ENCODE results near the gene BCL11A. TPM values are rescaled to one million over a fixed set of nuclear protein-coding genes. Genes with fewer than 3 reads are reported as not detected.
A peak's percentile ranks its signal among the peaks of the same experiment; 100 is the strongest.

Gene BCL11A
- total RNA-seq, 1 donor from 2014 or later, result 331 TPM

GRCh38 chr2:60499651-60500265 lies 53.7 kb downstream of the BCL11A start:
- ChIA-PET CTCF (interaction anchor here (1.1 to 2.5 kb wide), 3 partner anchors 50 to 60 kb away, joined by 3 to 10 read pairs (median 5); no protein-coding TSS in a partner anchor), POLR2A (interaction anchor here (0.6 to 4.9 kb wide), 20 partner anchors 8 to 145 kb away, joined by 3 to 44 read pairs (median 6); partner anchors contain the start of gene BCL11A)
- no peaks in the 10 kb centered on the region for H3K27me3 Mint-ChIP-seq
- H3K27ac Mint-ChIP-seq, result peak overlapping the region; percentile 84
- intact Hi-C loops (cut with micrococcal nuclease), result loop anchor here (1.0 to 5.0 kb wide), 4 partner anchors 13 to 147 kb away; no protein-coding TSS in a partner anchor
- peaks cover 73% of the 10 kb centered on the region for H3K36me3 Mint-ChIP-seq (ENCODE audit: low read depth)
- no peaks in the 10 kb centered on the region for H3K9me3 Mint-ChIP-seq
- peak overlapping the region; percentile 64 for H3K4me3 Mint-ChIP-seq
- ATAC-seq (ENCODE audit: low read depth) (peak; percentile 15), DNase-seq (no peak)
- peaks cover 99% of the 10 kb centered on the region for H3K4me1 Mint-ChIP-seq
- no peak for TF ChIP-seq CTCF (IDR thresholded peaks at IDR 0.05)

DNA sequence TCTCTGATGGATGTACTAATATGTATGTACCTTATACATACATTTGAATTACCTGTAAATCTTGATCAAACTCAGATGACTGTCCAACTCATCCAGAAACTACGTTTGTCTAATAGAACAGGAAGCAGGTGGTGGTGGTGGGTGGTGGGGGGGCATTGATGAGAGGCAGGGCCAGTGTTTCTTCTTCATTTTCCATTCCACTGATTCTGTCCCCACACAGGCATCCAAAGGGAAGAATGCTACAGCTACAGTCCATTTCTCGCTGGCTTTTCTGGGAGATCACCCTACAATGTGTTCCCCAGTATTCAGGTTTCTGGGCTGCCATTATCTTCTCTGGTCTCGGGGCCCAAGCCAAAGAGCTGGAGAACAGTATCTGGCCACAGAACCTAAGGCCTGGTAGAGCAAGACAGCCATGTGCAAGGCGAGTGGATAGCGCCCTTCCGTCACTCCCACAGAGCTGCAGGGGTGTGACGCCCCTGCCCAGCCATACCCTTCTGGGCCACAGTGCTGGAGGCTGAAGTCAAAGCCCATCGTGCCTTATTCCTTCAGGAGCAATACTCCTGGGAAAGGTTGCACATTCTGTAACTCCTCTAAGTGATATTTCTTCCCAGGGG lies 54.5 kb downstream of the BCL11A start:
- no peaks in the 10 kb centered on the region for H3K9me3 Mint-ChIP-seq
- CTCF ChIA-PET, result interaction anchor here (1.0 to 2.5 kb wide), 4 partner anchors 10 to 59 kb away, joined by 3 to 10 read pairs (median 4); no protein-coding TSS in a partner anchor
- POLR2A ChIA-PET, result interaction anchor here (0.6 to 4.9 kb wide), 21 partner anchors 9 to 348 kb away, joined by 3 to 44 read pairs (median 6); partner anchors contain the start of gene BCL11A
- TF ChIP-seq CTCF (IDR thresholded peaks at IDR 0.05), result no peak
- peak overlapping the region; percentile 84 for H3K27ac Mint-ChIP-seq
- ATAC-seq (ENCODE audit: low read depth) (peak; percentile 64), DNase-seq (peak; percentile 40)
- intact Hi-C loops (cut with micrococcal nuclease), result loop anchor here (1.0 to 5.0 kb wide), 6 partner anchors 10 to 147 kb away; no protein-coding TSS in a partner anchor
- H3K36me3 Mint-ChIP-seq (ENCODE audit: low read depth), result peaks cover 70% of the 10 kb centered on the region
- peak overlapping the region; percentile 64 for H3K4me3 Mint-ChIP-seq
- peaks cover 99% of the 10 kb centered on the region for H3K4me1 Mint-ChIP-seq
- H3K27me3 Mint-ChIP-seq, result no peaks in the 10 kb centered on the region

DNA sequence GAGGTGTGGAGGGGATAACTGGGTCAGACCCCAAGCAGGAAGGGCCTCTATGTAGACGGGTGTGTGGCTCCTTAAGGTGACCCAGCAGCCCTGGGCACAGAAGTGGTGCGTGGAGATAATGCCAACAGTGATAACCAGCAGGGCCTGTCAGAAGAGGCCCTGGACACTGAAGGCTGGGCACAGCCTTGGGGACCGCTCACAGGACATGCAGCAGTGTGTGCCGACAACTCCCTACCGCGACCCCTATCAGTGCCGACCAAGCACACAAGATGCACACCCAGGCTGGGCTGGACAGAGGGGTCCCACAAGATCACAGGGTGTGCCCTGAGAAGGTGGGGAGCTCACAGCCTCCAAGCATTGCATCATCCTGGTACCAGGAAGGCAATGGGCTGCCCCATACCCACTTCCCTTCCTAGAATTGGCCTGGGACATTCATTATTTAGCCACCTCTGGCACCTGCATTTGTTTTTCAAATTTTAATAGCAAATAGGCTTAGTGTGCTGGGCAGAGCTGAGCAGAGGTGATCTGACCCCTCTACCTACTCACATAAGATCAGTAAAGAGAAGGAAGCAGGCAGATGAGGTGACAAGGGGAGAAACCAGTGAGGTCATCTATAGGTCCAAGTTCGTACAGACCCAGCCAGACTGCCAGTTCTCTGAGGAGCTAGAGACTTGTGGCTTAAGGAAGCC lies 55.2 kb downstream of the BCL11A start:
- Mint-ChIP-seq H3K36me3 (ENCODE audit: low read depth) (peaks cover 73% of the 10 kb centered on the region), H3K27ac (peak overlapping the region; percentile 84), H3K4me1 (peaks cover 100% of the 10 kb centered on the region), H3K9me3 (no peaks in the 10 kb centered on the region), H3K27me3 (no peaks in the 10 kb centered on the region), H3K4me3 (peak overlapping the region; percentile 64)
- intact Hi-C loops (cut with micrococcal nuclease), result loop anchor here (1.0 to 5.0 kb wide), 5 partner anchors 9 to 146 kb away; no protein-coding TSS in a partner anchor
- ChIA-PET CTCF (interaction anchor here (1.0 to 2.5 kb wide), 4 partner anchors 9 to 59 kb away, joined by 3 to 10 read pairs (median 4); no protein-coding TSS in a partner anchor), POLR2A (interaction anchor here (0.9 to 4.9 kb wide), 17 partner anchors 9 to 347 kb away, joined by 3 to 44 read pairs (median 7); partner anchors contain the start of gene BCL11A)
- ATAC-seq (ENCODE audit: low read depth) (peak; percentile 33), DNase-seq (no peak)
- TF ChIP-seq CTCF (IDR thresholded peaks at IDR 0.05), result no peak

DNA sequence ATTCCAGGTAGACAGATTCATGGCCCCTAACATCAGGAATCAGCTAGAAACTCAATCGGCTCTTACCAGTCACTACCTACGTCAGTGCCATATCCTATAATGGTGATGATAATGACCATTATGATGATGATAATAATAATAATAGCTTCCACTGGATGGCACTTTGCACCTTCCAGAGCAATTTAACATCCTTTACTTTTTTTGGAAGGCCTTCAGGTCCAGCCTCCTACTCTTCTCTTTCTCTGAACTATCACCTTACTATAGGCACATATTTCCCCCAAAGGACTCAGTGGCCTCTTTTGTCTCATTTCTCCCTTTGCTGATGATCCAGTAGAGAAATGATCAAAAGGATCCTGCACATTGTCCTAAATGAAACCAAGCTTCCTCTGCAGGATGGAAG lies 56.0 kb downstream of the BCL11A start:
- CTCF ChIA-PET, result interaction anchor here (0.7 to 1.1 kb wide), 4 partner anchors 10 to 53 kb away, joined by 3 to 4 read pairs (median 3); no protein-coding TSS in a partner anchor

More for the DNA sequence above, 56.0 kb downstream of the BCL11A start:
- DNase-seq (no peak), ATAC-seq (ENCODE audit: low read depth) (no peak)
- Mint-ChIP-seq H3K27me3 (no peaks in the 10 kb centered on the region), H3K4me1 (peaks cover 100% of the 10 kb centered on the region), H3K27ac (peak overlapping the region; percentile 84), H3K9me3 (no peaks in the 10 kb centered on the region), H3K36me3 (ENCODE audit: low read depth) (peaks cover 74% of the 10 kb centered on the region), H3K4me3 (no peak overlapping the region)
- POLR2A ChIA-PET, result interaction anchor here (0.7 to 4.9 kb wide), 9 partner anchors 10 to 1256 kb away, joined by 3 to 44 read pairs (median 5); no protein-coding TSS in a partner anchor
- intact Hi-C loops (cut with micrococcal nuclease), result loop anchor here (5.0 kb wide), 1 partner anchor 145 kb away; no protein-coding TSS in a partner anchor
- no peak for TF ChIP-seq CTCF (IDR thresholded peaks at IDR 0.05)

All from activated B cell treated with CpG ODN at 0.5 μM for 24 hours (primary cell).